ENCODE results near the gene NCAM1.

NCAM1 gene

GRCh38 chr11:113202431-113202830 is 241.2 kb downstream of the NCAM1 start:
- no peak for DNase-seq
- Histone ChIP-seq H3K27ac (no peak overlapping the region), H3K36me3 (peaks cover 10% of the 10 kb centered on the region)

GRCh38 chr11:113203141-113203753 is 242.0 kb downstream of the NCAM1 start:
- Histone ChIP-seq H3K27ac (no peak overlapping the region), H3K36me3 (peaks cover 18% of the 10 kb centered on the region), H3K4me3 (ENCODE audit: low read depth, low read length) (no peak overlapping the region), H3K9me3 (ENCODE audit: severe bottlenecking) (no peaks in the 10 kb centered on the region), H3K27me3 (ENCODE audit: insufficient read depth, low read depth, severe bottlenecking) (no peaks in the 10 kb centered on the region)
- DNase-seq, result no peak
- no peak for TF ChIP-seq CTCF (IDR thresholded peaks at IDR 0.05; ENCODE audit: low read depth, low read length)

More at GRCh38 chr11:113202431-113202830, 241.2 kb downstream of the NCAM1 start:
- no peaks in the 10 kb centered on the region for H3K9me3 ChIP-seq (ENCODE audit: severe bottlenecking)
- TF ChIP-seq CTCF (IDR thresholded peaks at IDR 0.05; ENCODE audit: low read depth, low read length), result no peak
- no peak overlapping the region for H3K4me3 ChIP-seq (ENCODE audit: low read depth, low read length)
- no peaks in the 10 kb centered on the region for H3K27me3 ChIP-seq (ENCODE audit: insufficient read depth, low read depth, severe bottlenecking)

- no peak overlapping the region for H3K4me3 ChIP-seq (ENCODE audit: low read depth, low read length)
- no peak overlapping the region for H3K27ac ChIP-seq
- no peaks in the 10 kb centered on the region for H3K9me3 ChIP-seq (ENCODE audit: severe bottlenecking)
- TF ChIP-seq CTCF (IDR thresholded peaks at IDR 0.05; ENCODE audit: low read depth, low read length), result no peak
- DNase-seq, result no peak
- H3K27me3 ChIP-seq (ENCODE audit: insufficient read depth, low read depth, severe bottlenecking), result no peaks in the 10 kb centered on the region
- peaks cover 25% of the 10 kb centered on the region for H3K36me3 ChIP-seq
Measured at GRCh38 chr11:113204280-113204679, 243.1 kb downstream of the NCAM1 start.

- TF ChIP-seq CTCF (IDR thresholded peaks at IDR 0.05; ENCODE audit: low read depth, low read length), result no peak
Measured at GRCh38 chr11:113213549-113213948, 252.3 kb downstream of the NCAM1 start.

GRCh38 chr11:113222241-113222640 is 261.0 kb downstream of the NCAM1 start:
- Histone ChIP-seq H3K27me3 (ENCODE audit: insufficient read depth, low read depth, severe bottlenecking) (no peaks in the 10 kb centered on the region), H3K27ac (no peak overlapping the region), H3K36me3 (peaks cover 24% of the 10 kb centered on the region), H3K9me3 (ENCODE audit: severe bottlenecking) (peaks cover 15% of the 10 kb centered on the region), H3K4me3 (ENCODE audit: low read depth, low read length) (no peak overlapping the region)
- no peak for DNase-seq
- TF ChIP-seq CTCF (IDR thresholded peaks at IDR 0.05; ENCODE audit: low read depth, low read length), result no peak

More at GRCh38 chr11:113213549-113213948, 252.3 kb downstream of the NCAM1 start:
- no peaks in the 10 kb centered on the region for H3K9me3 ChIP-seq (ENCODE audit: severe bottlenecking)
- H3K27ac ChIP-seq, result no peak overlapping the region
- no peaks in the 10 kb centered on the region for H3K27me3 ChIP-seq (ENCODE audit: insufficient read depth, low read depth, severe bottlenecking)
- peaks cover 36% of the 10 kb centered on the region for H3K36me3 ChIP-seq
- DNase-seq, result no peak
- no peak overlapping the region for H3K4me3 ChIP-seq (ENCODE audit: low read depth, low read length)

GRCh38 chr11:113234888-113235287 is 273.7 kb downstream of the NCAM1 start:
- no peak for TF ChIP-seq CTCF (IDR thresholded peaks at IDR 0.05; ENCODE audit: low read depth, low read length)
- no peak for DNase-seq

More at GRCh38 chr11:113234888-113235287, 273.7 kb downstream of the NCAM1 start:
- H3K36me3 ChIP-seq, result peaks cover 18% of the 10 kb centered on the region
- no peaks in the 10 kb centered on the region for H3K9me3 ChIP-seq (ENCODE audit: severe bottlenecking)
- H3K4me3 ChIP-seq (ENCODE audit: low read depth, low read length), result no peak overlapping the region
- no peak overlapping the region for H3K27ac ChIP-seq
- no peaks in the 10 kb centered on the region for H3K27me3 ChIP-seq (ENCODE audit: insufficient read depth, low read depth, severe bottlenecking)

All from WERI-Rb-1 (cell line).